Measurements from ENCODE around the gene PROK2. TPM values are rescaled to one million over a fixed set of nuclear protein-coding genes. Genes with fewer than 3 reads are reported as not detected.

PROK2 gene
- total RNA-seq, 1 donor from 2014 or later = 0.14 TPM

GRCh38 chr3:71801986-71802385 lies 17.0 kb upstream of the PROK2 start:
- no peak for DNase-seq
- H3K36me3 ChIP-seq = no peaks in the 10 kb centered on the region
- intact Hi-C loops (cut with micrococcal nuclease) = no loop called here

DNA sequence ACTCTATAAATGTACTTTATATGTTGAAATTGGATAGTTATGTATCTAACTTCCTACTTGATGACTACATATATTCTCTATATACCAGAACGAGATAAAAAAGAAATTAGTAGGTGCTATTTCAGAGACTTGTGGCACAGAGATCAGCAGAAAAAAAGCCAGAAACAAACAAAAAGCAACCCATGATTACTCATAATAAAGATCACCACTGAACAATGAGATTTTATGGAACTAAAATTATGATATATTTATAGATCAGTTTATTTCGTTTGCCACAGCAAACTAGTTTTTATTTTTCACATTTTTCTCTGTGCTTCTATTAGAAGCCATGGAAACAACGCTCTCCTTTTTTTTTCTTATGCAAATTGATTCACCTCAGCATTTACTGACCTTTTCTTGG lies 15.1 kb upstream of the PROK2 start:
- intact Hi-C loops (cut with micrococcal nuclease) = no loop called here
- Histone ChIP-seq H3K4me1 (no peaks in the 10 kb centered on the region), H3K9me3 (replicated peaks) (no peaks in the 10 kb centered on the region), H3K27me3 (ENCODE audit: low read depth) (peaks cover 63% of the 10 kb centered on the region), H3K4me3 (no peak overlapping the region), H3K27ac (replicated peaks) (no peak overlapping the region), H3K36me3 (no peaks in the 10 kb centered on the region)
- TF ChIP-seq, protein P1, sequence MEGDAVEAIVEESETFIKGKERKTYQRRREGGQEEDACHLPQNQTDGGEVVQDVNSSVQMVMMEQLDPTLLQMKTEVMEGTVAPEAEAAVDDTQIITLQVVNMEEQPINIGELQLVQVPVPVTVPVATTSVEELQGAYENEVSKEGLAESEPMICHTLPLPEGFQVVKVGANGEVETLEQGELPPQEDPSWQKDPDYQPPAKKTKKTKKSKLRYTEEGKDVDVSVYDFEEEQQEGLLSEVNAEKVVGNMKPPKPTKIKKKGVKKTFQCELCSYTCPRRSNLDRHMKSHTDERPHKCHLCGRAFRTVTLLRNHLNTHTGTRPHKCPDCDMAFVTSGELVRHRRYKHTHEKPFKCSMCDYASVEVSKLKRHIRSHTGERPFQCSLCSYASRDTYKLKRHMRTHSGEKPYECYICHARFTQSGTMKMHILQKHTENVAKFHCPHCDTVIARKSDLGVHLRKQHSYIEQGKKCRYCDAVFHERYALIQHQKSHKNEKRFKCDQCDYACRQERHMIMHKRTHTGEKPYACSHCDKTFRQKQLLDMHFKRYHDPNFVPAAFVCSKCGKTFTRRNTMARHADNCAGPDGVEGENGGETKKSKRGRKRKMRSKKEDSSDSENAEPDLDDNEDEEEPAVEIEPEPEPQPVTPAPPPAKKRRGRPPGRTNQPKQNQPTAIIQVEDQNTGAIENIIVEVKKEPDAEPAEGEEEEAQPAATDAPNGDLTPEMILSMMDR (IDR thresholded peaks at IDR 0.05; ENCODE audit: borderline replicate concordance) = no peak
- DNase-seq = no peak

More at GRCh38 chr3:71801986-71802385, 17.0 kb upstream of the PROK2 start:
- Histone ChIP-seq H3K27me3 (ENCODE audit: low read depth) (peaks cover 63% of the 10 kb centered on the region), H3K4me3 (no peak overlapping the region), H3K4me1 (no peaks in the 10 kb centered on the region), H3K27ac (replicated peaks) (no peak overlapping the region), H3K9me3 (replicated peaks) (no peaks in the 10 kb centered on the region)
- TF ChIP-seq, protein P1 (IDR thresholded peaks at IDR 0.05; ENCODE audit: borderline replicate concordance) = no peak

GRCh38 chr3:71797455-71797854 lies 12.5 kb upstream of the PROK2 start:
- Histone ChIP-seq H3K36me3 (no peaks in the 10 kb centered on the region), H3K27ac (replicated peaks) (no peak overlapping the region), H3K4me3 (no peak overlapping the region), H3K27me3 (ENCODE audit: low read depth) (peaks cover 54% of the 10 kb centered on the region), H3K4me1 (no peaks in the 10 kb centered on the region), H3K9me3 (replicated peaks) (no peaks in the 10 kb centered on the region)
- intact Hi-C loops (cut with micrococcal nuclease) = no loop called here
- no peak for DNase-seq
- TF ChIP-seq, protein P1 (IDR thresholded peaks at IDR 0.05; ENCODE audit: borderline replicate concordance) = no peak

GRCh38 chr3:71796290-71796689 lies 11.3 kb upstream of the PROK2 start:
- H3K27me3 ChIP-seq (ENCODE audit: low read depth) = peaks cover 43% of the 10 kb centered on the region
- H3K9me3 ChIP-seq (replicated peaks) = no peaks in the 10 kb centered on the region
- H3K27ac ChIP-seq (replicated peaks) = no peak overlapping the region
- TF ChIP-seq, protein P1 (IDR thresholded peaks at IDR 0.05; ENCODE audit: borderline replicate concordance) = no peak
- DNase-seq = no peak
- H3K4me3 ChIP-seq = no peak overlapping the region
- intact Hi-C loops (cut with micrococcal nuclease) = no loop called here
- no peaks in the 10 kb centered on the region for H3K36me3 ChIP-seq
- H3K4me1 ChIP-seq = no peaks in the 10 kb centered on the region

GRCh38 chr3:71791634-71792033 lies 6.7 kb upstream of the PROK2 start:
- H3K9me3 ChIP-seq (replicated peaks) = no peaks in the 10 kb centered on the region
- DNase-seq = no peak
- H3K36me3 ChIP-seq = no peaks in the 10 kb centered on the region
- TF ChIP-seq, protein P1 (IDR thresholded peaks at IDR 0.05; ENCODE audit: borderline replicate concordance) = no peak
- H3K4me3 ChIP-seq = no peak overlapping the region
- intact Hi-C loops (cut with micrococcal nuclease) = no loop called here
- peaks cover 63% of the 10 kb centered on the region for H3K27me3 ChIP-seq (ENCODE audit: low read depth)
- H3K4me1 ChIP-seq = no peaks in the 10 kb centered on the region
- no peak overlapping the region for H3K27ac ChIP-seq (replicated peaks)

- intact Hi-C loops (cut with micrococcal nuclease) = no loop called here
- H3K36me3 ChIP-seq = no peaks in the 10 kb centered on the region
- DNase-seq = no peak
- peaks cover 72% of the 10 kb centered on the region for H3K27me3 ChIP-seq (ENCODE audit: low read depth)
- H3K9me3 ChIP-seq (replicated peaks) = no peaks in the 10 kb centered on the region
- no peak overlapping the region for H3K4me3 ChIP-seq
- peaks cover 6% of the 10 kb centered on the region for H3K4me1 ChIP-seq
- H3K27ac ChIP-seq (replicated peaks) = no peak overlapping the region
- TF ChIP-seq, protein P1 (IDR thresholded peaks at IDR 0.05; ENCODE audit: borderline replicate concordance) = no peak
Measured at GRCh38 chr3:71789922-71790321, 5.0 kb upstream of the PROK2 start.

Data from left ventricle myocardium inferior (tissue), 1 donor.